Neural cell (in vitro differentiated cells): ENCODE data around the gene SLC5A11. TPM values are rescaled to one million over a fixed set of nuclear protein-coding genes. Genes with fewer than 3 reads are reported as not detected.

ENCODE experiments used
- H2AFZ ChIP-seq: fragments of 200-600, 300-800 bp; sonication (generic), shearing (Covaris generic); 2 replicates; pipeline ENCODE4 v1.6.0; 2014; ENCODE audit warnings: low read depth, mild to moderate bottlenecking, antibody characterized with exemption, low read length, moderate library complexity
- H3F3A ChIP-seq: fragments of 200-600 bp; shearing (Covaris generic); 2 replicates; pipeline ENCODE4 v1.6.1; 2016; ENCODE audit warnings: mild to moderate bottlenecking, moderate library complexity, mixed read lengths, antibody characterized with exemption, low read length; ENCODE audit not compliant: insufficient read depth, poor library complexity, severe bottlenecking
- H3K27ac ChIP-seq: fragments of 200-600, 300-800 bp; sonication (generic), shearing (Covaris generic); 2 replicates; pipeline ENCODE4 v1.5.1; 2014; ENCODE audit warnings: mild to moderate bottlenecking, low read length, moderate library complexity
- H3K27me3 ChIP-seq: fragments of 300-800, 200-600 bp; sonication (generic), shearing (Covaris generic); 2 replicates; pipeline ENCODE4 v1.6.0; 2014; ENCODE audit warnings: mild to moderate bottlenecking, low read depth, low read length, moderate library complexity; ENCODE audit not compliant: insufficient read depth
- H3K36me3 ChIP-seq: fragments of 300-800, 200-600 bp; sonication (generic), shearing (Covaris generic); 2 replicates; pipeline ENCODE4 v1.5.1; 2014; ENCODE audit warnings: mild to moderate bottlenecking, antibody characterized with exemption, low read length, moderate library complexity; ENCODE audit not compliant: insufficient read depth
- H3K4me2 ChIP-seq: fragments of 300-800, 200-600 bp; sonication (generic), shearing (Covaris generic); 2 replicates; pipeline ENCODE4 v1.6.0; 2014; ENCODE audit warnings: mild to moderate bottlenecking, low read length
- H3K4me3 ChIP-seq: fragments of 300-800, 200-600 bp; sonication (generic), shearing (Covaris generic); 2 replicates; pipeline ENCODE4 v1.5.1; 2014; ENCODE audit warnings: mild to moderate bottlenecking, low read length, moderate library complexity
- H3K79me2 ChIP-seq: fragments of 200-600 bp; shearing (Covaris generic); replicated peaks from 2 replicates; pipeline ENCODE4 v1.6.0; 2014; ENCODE audit warnings: mild to moderate bottlenecking, low read length, moderate library complexity; ENCODE audit not compliant: insufficient read depth
- H3K9ac ChIP-seq: fragments of 300-800, 200-600 bp; sonication (generic), shearing (Covaris generic); 2 replicates; pipeline ENCODE4 v1.6.1; 2016; ENCODE audit warnings: mild to moderate bottlenecking, low read length, mixed read lengths
- H3K9me2 ChIP-seq: fragments of 200-600 bp; shearing (Covaris generic); 2 replicates; pipeline ENCODE4 v1.6.1; 2016; ENCODE audit warnings: mild to moderate bottlenecking, low read length, mixed read lengths; ENCODE audit not compliant: insufficient read depth
- H3K9me3 ChIP-seq: fragments of 200-600, 300-800 bp; sonication (generic), shearing (Covaris generic); 2 replicates; pipeline ENCODE4 v1.6.1; 2016; ENCODE audit warnings: mild to moderate bottlenecking, mixed run types, low read length, moderate library complexity, mixed read lengths
- H4K20me1 ChIP-seq: fragments of 200-600 bp; shearing (Covaris generic); 2 replicates; pipeline ENCODE4 v1.6.1; 2016; ENCODE audit warnings: mild to moderate bottlenecking, mixed run types; ENCODE audit not compliant: insufficient read depth
- EP300 ChIP-seq: fragments of 450-650 bp; conservative IDR thresholded peaks from 2 replicates; pipeline ENCODE4 v1.6.1; 2014; ENCODE audit warnings: antibody characterized with exemption, mild to moderate bottlenecking, moderate library complexity; ENCODE audit not compliant: poor library complexity, severe bottlenecking
- EZH2 ChIP-seq: fragments of 200-600, 300-800 bp; shearing (Covaris generic), sonication (generic); IDR thresholded peaks from 2 replicates; pipeline ENCODE4 v1.6.1; 2014; ENCODE audit warnings: antibody characterized with exemption, low read length, borderline replicate concordance, mild to moderate bottlenecking; ENCODE audit not compliant: insufficient read depth, poor library complexity, severe bottlenecking
- MXI1 ChIP-seq: fragments of 450-650 bp; conservative IDR thresholded peaks from 2 replicates; pipeline ENCODE4 v1.6.1; 2014; ENCODE audit warnings: antibody characterized with exemption, mild to moderate bottlenecking; ENCODE audit not compliant: poor library complexity, severe bottlenecking
- POLR2AphosphoS5 ChIP-seq: IDR thresholded peaks from 2 replicates; pipeline ENCODE4 v1.6.1; 2012
- RAD21 ChIP-seq: fragments of 450-650 bp; conservative IDR thresholded peaks from 2 replicates; pipeline ENCODE4 v1.6.1; 2014; ENCODE audit warnings: antibody characterized with exemption, mild to moderate bottlenecking, moderate library complexity
- REST ChIP-seq: IDR thresholded peaks from 2 replicates; pipeline ENCODE4 v1.6.1; 2012; ENCODE audit warnings: borderline replicate concordance
- SMC3 ChIP-seq: fragments of 450-650 bp; conservative IDR thresholded peaks from 2 replicates; pipeline ENCODE4 v1.6.1; 2014; ENCODE audit warnings: antibody characterized with exemption, mild to moderate bottlenecking, moderate library complexity; ENCODE audit not compliant: poor library complexity
- TAF1 ChIP-seq: IDR thresholded peaks from 2 replicates; pipeline ENCODE4 v1.6.1; 2012; ENCODE audit warnings: low read depth
- polyA plus RNA-seq: library from polyadenylated mRNA; depleted of rRNA; stranded (reverse); fragments of >200 nt; gene quantifications from 2 replicates; pipeline ENCODE4 v1.2.3, GENCODE V29; 2014
- TF ChIP-seq, protein P1 (sequence below): fragments of 450-650 bp; IDR thresholded peaks from 2 replicates; pipeline ENCODE4 v1.5.1; 2014; ENCODE audit warnings: antibody characterized with exemption, mild to moderate bottlenecking, moderate library complexity; ENCODE audit not compliant: poor library complexity, severe bottlenecking

The SLC5A11 gene
- polyA plus RNA-seq, 1 donor from 2014 or later, result not detected

DNA sequence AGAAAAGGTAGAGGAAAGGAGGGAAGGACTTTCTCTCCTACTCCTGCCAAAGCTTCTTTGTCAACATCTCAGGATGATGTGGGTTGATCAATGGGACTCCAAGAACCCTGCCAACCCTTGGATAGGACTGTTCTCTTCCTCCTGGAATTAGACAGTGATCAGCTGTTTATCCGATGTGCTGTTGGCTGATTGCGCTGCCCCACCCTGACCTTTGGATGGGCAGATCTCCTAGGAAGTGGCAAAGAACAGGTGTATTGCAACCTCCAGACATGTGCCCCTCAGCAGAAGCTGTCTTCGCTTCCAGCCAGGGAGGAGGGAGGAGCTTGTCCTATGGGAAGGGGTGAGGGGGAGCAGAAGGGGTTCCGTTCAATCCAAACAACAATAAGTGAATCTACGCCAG lies 30.5 kb downstream of the SLC5A11 start:
- TF ChIP-seq, protein P1, sequence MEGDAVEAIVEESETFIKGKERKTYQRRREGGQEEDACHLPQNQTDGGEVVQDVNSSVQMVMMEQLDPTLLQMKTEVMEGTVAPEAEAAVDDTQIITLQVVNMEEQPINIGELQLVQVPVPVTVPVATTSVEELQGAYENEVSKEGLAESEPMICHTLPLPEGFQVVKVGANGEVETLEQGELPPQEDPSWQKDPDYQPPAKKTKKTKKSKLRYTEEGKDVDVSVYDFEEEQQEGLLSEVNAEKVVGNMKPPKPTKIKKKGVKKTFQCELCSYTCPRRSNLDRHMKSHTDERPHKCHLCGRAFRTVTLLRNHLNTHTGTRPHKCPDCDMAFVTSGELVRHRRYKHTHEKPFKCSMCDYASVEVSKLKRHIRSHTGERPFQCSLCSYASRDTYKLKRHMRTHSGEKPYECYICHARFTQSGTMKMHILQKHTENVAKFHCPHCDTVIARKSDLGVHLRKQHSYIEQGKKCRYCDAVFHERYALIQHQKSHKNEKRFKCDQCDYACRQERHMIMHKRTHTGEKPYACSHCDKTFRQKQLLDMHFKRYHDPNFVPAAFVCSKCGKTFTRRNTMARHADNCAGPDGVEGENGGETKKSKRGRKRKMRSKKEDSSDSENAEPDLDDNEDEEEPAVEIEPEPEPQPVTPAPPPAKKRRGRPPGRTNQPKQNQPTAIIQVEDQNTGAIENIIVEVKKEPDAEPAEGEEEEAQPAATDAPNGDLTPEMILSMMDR, result no peak
- TF ChIP-seq TAF1 (no peak), POLR2AphosphoS5 (no peak), EP300 (no peak), REST (no peak), RAD21 (no peak), SMC3 (no peak), EZH2 (no peak)
- H3K36me3 ChIP-seq, result no peaks in the 10 kb centered on the region

GRCh38 chr16:24879684-24880083 lies 33.9 kb downstream of the SLC5A11 start:
- Histone ChIP-seq H3K4me2 (no peak overlapping the region), H4K20me1 (no peaks in the 10 kb centered on the region), H3K9me3 (no peaks in the 10 kb centered on the region), H3K79me2 (no peaks in the 10 kb centered on the region), H3F3A (no peaks in the 10 kb centered on the region), H3K4me3 (no peak overlapping the region), H3K9me2 (no peaks in the 10 kb centered on the region), H3K9ac (no peak overlapping the region), H3K27me3 (no peaks in the 10 kb centered on the region), H3K27ac (no peak overlapping the region), H2AFZ (no peak overlapping the region), H3K36me3 (no peaks in the 10 kb centered on the region)
- no peak for TF ChIP-seq MXI1
- no peak for TF ChIP-seq POLR2AphosphoS5
- no peak for TF ChIP-seq TAF1
- TF ChIP-seq EP300, result no peak
- no peak for TF ChIP-seq SMC3
- no peak for TF ChIP-seq EZH2
- TF ChIP-seq, protein P1, result no peak
- no peak for TF ChIP-seq RAD21
- TF ChIP-seq REST, result no peak

More for the DNA sequence above, 30.5 kb downstream of the SLC5A11 start:
- Histone ChIP-seq H3K9me3 (no peaks in the 10 kb centered on the region), H3K9ac (no peak overlapping the region), H3F3A (no peaks in the 10 kb centered on the region), H3K4me2 (no peak overlapping the region), H3K9me2 (no peaks in the 10 kb centered on the region), H3K4me3 (no peak overlapping the region), H2AFZ (no peak overlapping the region), H3K27ac (no peak overlapping the region), H4K20me1 (no peaks in the 10 kb centered on the region), H3K79me2 (no peaks in the 10 kb centered on the region), H3K27me3 (no peaks in the 10 kb centered on the region)
